ENCODE results near the gene LRRC75B.
"Not testable (repeated sequence)": the region's sequence is repeated elsewhere in the genome, so short reads cannot be mapped to it uniquely, and the experiment has no call there.

The LRRC75B gene

DNA sequence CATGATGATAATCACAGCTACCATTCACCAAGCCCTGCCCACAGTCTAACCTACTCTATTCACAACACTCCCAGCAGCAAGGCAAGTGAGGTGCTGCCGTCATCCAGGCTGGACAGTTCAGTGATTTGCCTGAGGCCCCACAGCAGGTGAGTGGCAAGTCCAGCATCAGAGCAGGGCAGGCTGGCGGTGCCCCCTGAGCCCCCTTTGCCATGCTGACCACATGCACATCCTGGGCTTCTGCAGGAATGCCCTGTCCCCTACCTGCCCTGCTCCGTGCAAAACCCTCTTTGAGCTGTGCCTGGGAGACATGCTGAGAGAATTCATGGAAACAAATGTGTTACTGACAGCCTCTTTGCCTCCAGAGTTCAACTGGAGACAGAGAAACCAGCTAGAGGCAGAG is 17.0 kb upstream of the LRRC75B start:
- H3K9me3 Mint-ChIP-seq; H3K36me3 Mint-ChIP-seq; DNase-seq (ENCODE audit: low spot score in 2 of 2); H3K27me3 Mint-ChIP-seq; ATAC-seq (ENCODE audit: low read depth); H3K4me3 Mint-ChIP-seq; H3K4me1 Mint-ChIP-seq; H3K27ac Mint-ChIP-seq: not testable (repeated sequence)

DNA sequence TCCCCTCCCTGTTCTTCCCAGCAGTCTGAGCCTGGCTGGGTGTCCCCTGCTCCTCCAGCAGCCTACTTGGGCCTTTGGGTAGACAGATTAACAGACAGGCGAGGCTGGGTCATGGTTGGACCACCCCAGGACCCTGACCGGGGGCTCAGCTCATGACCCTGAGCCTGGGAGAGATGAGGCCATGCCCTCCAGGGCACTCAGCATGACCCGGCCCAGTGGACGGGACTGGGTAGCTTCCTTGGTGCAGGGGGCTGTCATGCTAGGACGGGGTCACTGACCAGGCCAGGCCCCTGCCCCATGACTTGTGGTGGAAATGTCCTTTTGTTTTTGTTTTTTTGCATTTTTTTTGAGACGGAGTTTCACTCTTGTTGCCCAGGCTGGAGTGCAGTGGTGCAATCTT is 15.5 kb upstream of the LRRC75B start:
- H3K27ac Mint-ChIP-seq, result peak overlapping the region; percentile 91
- H3K27me3 Mint-ChIP-seq; H3K36me3 Mint-ChIP-seq; DNase-seq (ENCODE audit: low spot score in 2 of 2); H3K9me3 Mint-ChIP-seq; H3K4me1 Mint-ChIP-seq; ATAC-seq (ENCODE audit: low read depth): not testable (repeated sequence)
- H3K4me3 Mint-ChIP-seq, result peak overlapping the region; percentile 67

DNA sequence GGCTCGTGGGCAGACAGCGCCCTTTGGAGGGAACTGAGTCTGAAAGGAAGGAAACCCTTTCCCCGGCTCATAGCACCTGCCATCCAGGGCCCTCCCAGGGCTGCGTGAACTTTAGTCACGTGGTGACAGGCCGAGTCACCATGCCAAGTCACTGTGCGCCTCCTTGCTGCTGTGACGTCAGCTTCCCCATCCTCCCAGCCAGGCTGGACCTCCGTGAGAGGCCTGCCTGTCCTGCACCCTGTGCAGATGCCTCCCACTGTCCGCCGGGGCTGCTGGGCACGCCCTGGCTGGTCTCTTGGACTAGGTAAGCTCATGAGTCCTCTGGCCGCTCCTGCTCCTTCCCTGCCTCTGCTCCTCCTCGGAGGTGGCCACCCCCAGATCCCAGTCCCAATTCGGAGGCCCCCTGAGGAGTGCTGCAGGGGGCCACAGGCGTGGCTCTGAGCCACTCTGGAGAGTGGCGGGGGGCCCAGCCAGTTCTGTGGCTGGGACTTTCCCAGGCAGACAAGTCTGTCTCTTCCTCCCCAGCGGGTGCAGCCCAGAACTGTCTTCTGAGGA is 14.6 kb upstream of the LRRC75B start:
- not testable (repeated sequence) for H3K9me3 Mint-ChIP-seq, H3K4me1 Mint-ChIP-seq, H3K27me3 Mint-ChIP-seq, H3K36me3 Mint-ChIP-seq
- Mint-ChIP-seq H3K27ac (peak overlapping the region; percentile 91), H3K4me3 (peak overlapping the region; percentile 90)
- ATAC-seq (ENCODE audit: low read depth) (peak; percentile 80), DNase-seq (ENCODE audit: low spot score in 2 of 2) (peak in 1 of 2 donors; percentile 33)

DNA sequence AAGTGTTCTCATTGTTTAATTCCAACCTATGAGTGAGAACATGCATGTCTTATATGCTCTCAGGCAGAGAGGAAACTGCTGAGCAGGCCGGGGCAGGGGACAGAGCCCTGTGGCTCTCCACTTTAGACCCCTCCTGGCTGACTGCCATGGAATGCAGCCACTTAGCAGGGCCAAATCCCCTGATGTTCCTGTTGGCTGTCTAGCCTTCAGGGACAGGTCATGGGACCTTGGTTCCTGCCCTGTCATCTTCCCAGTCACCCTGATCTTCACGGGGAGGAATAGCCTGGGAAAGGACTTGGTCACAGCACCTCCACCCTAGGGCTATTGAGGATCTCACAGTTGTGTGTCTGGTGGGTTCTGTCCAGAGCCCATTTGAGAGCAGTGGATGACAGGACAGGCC is 13.5 kb upstream of the LRRC75B start:
- H3K36me3 Mint-ChIP-seq; H3K9me3 Mint-ChIP-seq; DNase-seq (ENCODE audit: low spot score in 2 of 2); ATAC-seq (ENCODE audit: low read depth); H3K4me1 Mint-ChIP-seq; H3K27me3 Mint-ChIP-seq; H3K27ac Mint-ChIP-seq: not testable (repeated sequence)
- peak overlapping the region; percentile 37 for H3K4me3 Mint-ChIP-seq

DNA sequence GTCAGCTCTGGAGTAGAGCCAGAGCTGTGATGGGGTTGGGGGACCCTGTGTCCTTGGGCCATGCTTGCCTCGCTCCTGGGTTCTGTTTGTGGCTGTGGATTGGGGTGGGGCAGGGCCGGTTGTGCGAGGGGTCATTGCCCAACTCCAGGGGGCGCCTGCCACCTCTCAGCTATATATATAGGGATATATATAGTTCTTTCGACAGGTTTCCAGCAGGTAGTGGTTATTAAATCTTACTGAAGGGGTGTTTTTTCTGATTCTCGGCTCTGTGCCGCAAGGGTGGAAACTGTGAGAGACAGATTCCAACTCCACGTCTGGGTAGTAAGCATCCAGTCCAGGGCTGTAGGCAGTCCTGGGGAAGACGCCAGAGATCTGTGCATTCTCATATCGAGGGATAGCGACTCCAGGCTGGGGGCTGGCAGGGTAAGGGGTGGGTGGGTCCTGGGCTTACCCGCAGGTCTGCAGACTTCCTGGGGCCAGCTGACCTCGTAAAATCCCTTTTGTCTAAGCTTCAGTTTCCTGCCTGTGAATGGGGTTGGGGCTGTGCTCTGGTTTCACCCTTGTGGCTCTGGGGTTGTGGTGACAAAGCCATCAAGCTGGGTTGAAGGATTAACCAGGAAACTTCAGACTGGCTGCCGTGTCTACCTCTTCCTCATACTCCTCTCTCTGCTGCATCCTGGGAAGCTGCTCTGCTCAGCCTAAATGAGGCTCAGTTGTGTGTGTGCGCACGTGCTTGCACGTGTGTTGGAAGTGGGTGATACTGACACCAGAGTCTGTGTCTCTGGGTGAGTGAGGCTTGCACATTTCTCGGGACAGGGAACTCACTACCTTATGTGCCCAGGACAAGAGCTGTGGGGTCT is 11.1 kb upstream of the LRRC75B start:
- not testable (repeated sequence) for H3K36me3 Mint-ChIP-seq; H3K4me1 Mint-ChIP-seq; DNase-seq (ENCODE audit: low spot score in 2 of 2); H3K9me3 Mint-ChIP-seq; ATAC-seq (ENCODE audit: low read depth); H3K4me3 Mint-ChIP-seq; H3K27me3 Mint-ChIP-seq; H3K27ac Mint-ChIP-seq

DNA sequence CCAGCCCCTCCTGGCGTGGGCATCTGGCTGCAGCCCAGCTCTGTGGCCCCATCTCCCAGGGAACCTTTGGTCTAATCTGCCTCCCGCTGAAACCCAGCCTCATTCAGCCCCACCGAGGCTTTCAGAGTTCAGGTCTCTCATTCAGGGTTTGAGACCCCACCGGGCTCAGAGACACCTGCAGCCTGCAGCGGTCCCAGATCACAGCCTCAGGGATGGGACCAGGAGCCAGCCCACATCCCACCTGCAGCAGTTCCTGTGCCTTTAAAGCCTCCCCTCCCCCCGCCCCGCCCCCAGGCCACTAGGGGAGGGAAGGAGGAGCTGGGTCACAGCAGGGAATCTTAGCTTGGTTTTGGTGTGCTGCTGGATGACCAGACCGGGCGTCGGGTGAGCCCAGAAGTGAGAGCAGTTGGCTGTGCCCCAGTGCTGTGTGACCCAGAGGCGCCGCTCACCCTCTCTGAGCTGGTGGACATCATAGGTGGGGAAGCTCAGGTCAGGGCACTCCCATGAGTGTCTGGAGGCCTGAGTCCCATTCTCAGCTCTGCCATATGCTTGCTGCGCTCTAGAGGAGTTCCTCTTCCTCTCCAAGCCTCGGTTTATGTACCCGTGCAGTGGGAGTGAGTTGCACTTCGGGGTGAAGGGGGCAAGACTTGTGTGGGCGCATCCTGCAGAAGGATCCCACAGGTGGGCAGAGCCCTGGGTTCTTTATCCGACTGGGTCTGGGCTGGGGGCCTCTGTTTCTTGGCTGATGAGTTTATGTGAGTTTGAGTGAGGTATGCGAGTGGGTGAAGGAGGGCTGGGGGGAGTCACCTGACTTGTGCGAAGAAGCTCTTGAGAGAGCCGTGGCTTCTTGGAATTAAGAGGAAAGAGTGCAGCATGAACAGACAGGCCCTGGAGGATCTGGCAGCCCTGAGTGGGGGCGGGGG is 10.2 kb upstream of the LRRC75B start, which contains the start of gene GGT1:
TSS of gene GGT1 (plus strand) at position 347 of the 923 bp plus-strand sequence. CDS start 7,889 bp downstream, outside the sequence.
- not testable (repeated sequence) for H3K4me1 Mint-ChIP-seq; H3K9me3 Mint-ChIP-seq; ATAC-seq (ENCODE audit: low read depth); DNase-seq (ENCODE audit: low spot score in 2 of 2); H3K36me3 Mint-ChIP-seq; H3K27me3 Mint-ChIP-seq; H3K27ac Mint-ChIP-seq; H3K4me3 Mint-ChIP-seq

DNA sequence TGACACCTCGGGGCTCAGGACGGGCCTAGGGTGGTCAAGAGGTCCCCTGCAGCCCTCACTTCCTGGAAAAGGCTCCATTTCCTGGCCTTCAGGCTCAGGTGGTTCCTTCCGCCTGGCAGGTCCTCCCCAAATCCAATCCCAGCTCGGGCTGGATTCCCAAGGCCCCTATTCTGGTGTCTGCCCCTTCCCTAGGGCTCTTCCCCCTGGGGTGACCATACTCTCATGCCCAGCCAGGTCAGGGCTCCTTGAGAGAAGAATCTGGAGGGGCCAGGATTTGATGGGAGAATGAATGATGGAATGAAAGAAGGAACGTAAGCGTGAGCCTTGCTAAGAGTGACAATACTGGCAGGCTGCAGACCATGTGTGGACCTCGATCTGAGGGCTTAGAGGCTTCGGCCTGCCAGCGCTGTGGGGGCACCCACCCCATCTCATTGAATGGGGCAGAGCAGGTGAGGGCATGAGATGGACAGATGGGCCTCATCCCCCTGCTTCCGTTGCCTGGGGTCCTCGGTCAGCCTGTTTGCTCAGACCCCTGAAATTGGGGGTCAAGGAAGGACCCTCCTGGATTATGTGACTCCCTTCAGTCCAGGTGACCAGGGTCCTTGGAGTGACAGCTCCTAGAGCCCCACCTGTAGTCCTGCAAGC is 9.4 kb upstream of the LRRC75B start:
- not testable (repeated sequence) for H3K27me3 Mint-ChIP-seq; H3K36me3 Mint-ChIP-seq; ATAC-seq (ENCODE audit: low read depth); DNase-seq (ENCODE audit: low spot score in 2 of 2); H3K27ac Mint-ChIP-seq; H3K4me3 Mint-ChIP-seq; H3K4me1 Mint-ChIP-seq; H3K9me3 Mint-ChIP-seq

DNA sequence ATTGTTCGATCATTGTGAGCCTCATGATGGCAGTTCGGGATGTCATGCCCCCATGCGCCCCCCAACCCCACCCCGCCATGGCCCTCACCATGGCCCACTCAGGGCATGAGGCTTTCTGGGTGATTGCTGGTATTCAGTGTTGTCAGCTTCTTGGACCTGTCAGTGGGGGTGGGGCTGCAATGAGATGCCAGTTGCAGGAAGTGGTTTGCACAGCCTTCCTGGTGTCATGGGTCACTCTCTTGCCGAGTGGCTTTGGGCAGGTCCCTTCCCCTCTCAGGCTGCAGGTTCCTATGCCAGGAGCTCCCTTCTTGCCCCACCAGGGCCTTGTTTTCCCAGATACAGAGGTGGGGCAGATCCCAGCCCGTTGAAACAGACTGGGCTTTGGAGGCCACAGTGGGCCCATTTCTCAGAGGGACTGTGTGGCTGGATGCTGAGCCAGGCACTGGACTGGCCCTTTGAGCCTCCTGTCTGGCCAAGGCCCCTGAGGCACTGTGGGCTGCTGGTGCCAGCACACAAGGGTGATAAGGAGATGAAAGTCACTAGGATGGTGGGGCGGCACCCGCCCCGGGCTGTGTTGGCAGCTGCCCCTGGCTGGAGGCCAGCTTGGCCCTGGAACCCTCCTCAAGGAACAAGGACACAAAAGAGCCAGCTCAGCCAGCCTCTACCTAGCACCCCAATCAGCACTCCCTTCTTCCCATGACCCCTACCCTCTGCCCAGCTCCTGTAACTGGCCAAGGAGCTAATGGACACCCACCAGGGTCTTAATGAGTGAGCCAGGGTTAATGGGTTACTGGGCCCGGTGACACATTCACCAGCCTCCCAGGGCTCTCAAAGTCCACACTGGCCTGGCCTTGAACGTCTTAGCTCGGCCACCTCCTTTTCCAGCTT is 8.6 kb upstream of the LRRC75B start:
- Mint-ChIP-seq H3K4me3 (no peak overlapping the region), H3K4me1 (peaks cover 3% of the 10 kb centered on the region), H3K9me3 (no peaks in the 10 kb centered on the region), H3K36me3 (no peaks in the 10 kb centered on the region), H3K27me3 (no peaks in the 10 kb centered on the region), H3K27ac (no peak overlapping the region)
- DNase-seq (ENCODE audit: low spot score in 2 of 2) (no peak), ATAC-seq (ENCODE audit: low read depth) (no peak)

DNA sequence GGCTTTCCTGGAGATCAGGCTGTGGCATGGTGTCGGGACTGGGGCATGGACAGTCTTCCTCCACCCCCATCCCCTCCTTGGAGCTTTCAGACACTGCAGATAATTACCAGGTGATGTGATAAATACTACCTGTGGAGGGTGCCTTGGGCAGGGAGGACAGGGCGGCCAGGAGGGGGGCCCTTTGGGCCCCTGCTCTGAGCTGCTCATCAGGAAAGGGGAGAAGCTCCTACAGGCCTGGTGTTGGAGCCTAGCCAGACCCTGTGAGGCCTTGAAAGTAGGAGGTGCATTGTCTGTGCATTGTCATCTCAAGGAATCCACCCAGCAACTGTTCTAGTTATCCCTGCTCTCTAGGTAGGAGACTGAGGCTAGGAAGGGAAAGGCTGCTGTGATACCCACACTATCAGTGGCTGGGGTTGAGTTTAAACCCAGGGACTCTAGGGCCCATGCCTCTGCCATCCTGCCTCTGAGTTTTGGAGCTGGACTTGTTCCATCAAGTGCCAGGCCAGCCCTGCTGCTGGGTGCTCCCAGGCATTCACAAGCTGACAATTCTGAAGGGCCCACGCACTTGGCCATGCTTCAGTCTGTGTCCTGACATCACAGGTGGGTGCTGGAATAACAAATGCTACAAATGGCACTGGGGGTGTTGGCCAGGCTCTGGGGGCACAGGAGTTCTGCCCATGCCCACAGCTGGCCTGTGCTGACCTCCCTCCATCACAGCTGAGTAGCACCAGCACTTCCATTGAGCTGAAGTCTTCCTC is 7.3 kb upstream of the LRRC75B start:
- not testable (repeated sequence) for H3K4me3 Mint-ChIP-seq; ATAC-seq (ENCODE audit: low read depth); H3K27ac Mint-ChIP-seq; H3K9me3 Mint-ChIP-seq; H3K27me3 Mint-ChIP-seq; H3K36me3 Mint-ChIP-seq; H3K4me1 Mint-ChIP-seq; DNase-seq (ENCODE audit: low spot score in 2 of 2)

DNA sequence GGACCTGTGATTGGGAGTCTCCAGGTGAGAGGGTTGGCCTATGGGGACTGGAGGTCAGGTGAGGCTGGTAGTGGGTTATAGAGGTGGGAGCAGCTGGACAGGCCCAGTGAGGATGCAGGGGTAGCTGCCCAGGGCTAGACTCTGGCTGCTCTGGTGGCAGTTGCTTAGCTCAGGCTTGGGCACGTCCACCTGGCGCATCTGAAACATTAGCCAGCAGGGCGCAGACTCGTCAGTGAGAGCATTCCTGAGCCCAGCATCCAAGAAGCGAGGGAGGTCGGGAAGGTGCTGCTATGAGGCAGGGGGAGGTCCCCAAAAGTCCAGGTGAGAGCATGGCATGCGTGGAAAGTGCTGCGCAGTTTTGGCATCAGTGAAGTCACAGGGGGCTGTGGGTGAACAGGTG is 6.6 kb upstream of the LRRC75B start:
- Mint-ChIP-seq H3K4me3 (no peak overlapping the region), H3K36me3 (no peaks in the 10 kb centered on the region), H3K27ac (no peak overlapping the region), H3K9me3 (no peaks in the 10 kb centered on the region), H3K27me3 (no peaks in the 10 kb centered on the region), H3K4me1 (peaks cover 3% of the 10 kb centered on the region)
- ATAC-seq (ENCODE audit: low read depth), result no peak
- no peak for DNase-seq (ENCODE audit: low spot score in 2 of 2)

DNA sequence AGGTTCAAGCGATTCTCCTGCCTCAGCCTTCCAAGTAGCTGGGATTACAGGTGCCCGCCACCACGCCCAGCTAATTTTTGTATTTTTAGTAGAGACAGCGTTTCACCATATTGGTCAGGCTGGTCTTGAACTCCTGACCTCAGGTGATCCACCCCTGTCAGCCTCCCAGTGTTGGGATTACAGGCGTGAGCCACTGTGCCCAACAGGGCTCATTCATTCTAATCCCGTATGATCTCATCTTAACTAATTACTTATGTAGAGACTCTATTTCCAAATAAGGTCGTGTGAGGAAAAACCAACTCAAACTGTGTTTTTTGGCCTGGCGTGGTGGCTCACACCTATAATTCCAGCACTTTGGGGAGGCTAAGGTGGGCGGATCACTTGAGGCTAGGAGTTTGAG is 4.2 kb upstream of the LRRC75B start:
- not testable (repeated sequence) for DNase-seq (ENCODE audit: low spot score in 2 of 2); H3K4me3 Mint-ChIP-seq; H3K4me1 Mint-ChIP-seq; H3K9me3 Mint-ChIP-seq; ATAC-seq (ENCODE audit: low read depth); H3K27ac Mint-ChIP-seq; H3K36me3 Mint-ChIP-seq; H3K27me3 Mint-ChIP-seq

DNA sequence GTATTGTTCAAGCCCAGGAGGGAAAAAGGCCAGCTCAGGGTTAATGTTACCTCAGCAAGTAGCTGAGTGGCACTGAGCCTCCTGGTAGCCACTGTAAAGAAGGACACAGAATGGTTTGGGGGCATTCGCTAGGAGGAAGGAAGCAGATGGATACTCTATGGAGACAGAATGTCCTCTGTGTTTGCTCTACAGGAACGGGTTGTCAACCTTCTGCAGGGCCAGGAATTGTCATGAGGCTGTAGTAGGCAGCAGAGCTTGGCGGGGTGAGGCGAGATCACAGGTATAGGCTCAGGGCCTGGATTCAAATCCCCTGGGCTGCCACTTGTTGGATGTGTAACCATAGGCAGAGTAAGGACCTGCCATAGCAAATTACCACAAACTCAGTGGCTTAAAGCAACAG is 3.0 kb upstream of the LRRC75B start:
- DNase-seq (ENCODE audit: low spot score in 2 of 2) (no peak), ATAC-seq (ENCODE audit: low read depth) (no peak)
- H3K9me3 Mint-ChIP-seq, result no peaks in the 10 kb centered on the region
- H3K4me1 Mint-ChIP-seq, result peaks cover 2% of the 10 kb centered on the region
- no peaks in the 10 kb centered on the region for H3K36me3 Mint-ChIP-seq
- no peaks in the 10 kb centered on the region for H3K27me3 Mint-ChIP-seq
- H3K27ac Mint-ChIP-seq, result no peak overlapping the region
- no peak overlapping the region for H3K4me3 Mint-ChIP-seq
